ENCODE data around the gene SPRTN.

The SPRTN gene

DNA sequence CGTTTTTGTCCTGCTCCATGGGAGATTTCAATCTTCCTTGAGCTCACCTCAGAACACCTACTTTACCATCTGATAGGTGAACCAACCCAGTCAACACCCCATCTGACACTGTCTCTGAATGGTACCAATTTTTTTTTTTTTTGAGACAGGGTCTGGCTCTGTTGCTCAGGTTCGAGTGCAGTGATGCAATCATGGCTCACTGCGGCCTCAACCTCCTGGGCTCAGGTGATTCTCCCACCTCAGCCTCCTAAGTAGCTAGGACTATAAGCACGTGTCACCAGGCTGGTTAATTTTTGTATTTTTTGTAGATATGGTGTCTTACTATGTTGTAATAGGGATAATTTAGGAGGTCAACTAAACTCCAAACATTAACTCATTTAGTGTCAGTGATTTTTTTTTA lies 36.3 kb downstream of the SPRTN start:
- DNase-seq (ENCODE audit: insufficient read length, low spot score), result no peak
- FAIRE-seq, result no peak

GRCh38 chr1:231376101-231376500 lies 38.0 kb downstream of the SPRTN start:
- DNase-seq (ENCODE audit: insufficient read length, low spot score), result no peak
- FAIRE-seq, result no peak

DNA sequence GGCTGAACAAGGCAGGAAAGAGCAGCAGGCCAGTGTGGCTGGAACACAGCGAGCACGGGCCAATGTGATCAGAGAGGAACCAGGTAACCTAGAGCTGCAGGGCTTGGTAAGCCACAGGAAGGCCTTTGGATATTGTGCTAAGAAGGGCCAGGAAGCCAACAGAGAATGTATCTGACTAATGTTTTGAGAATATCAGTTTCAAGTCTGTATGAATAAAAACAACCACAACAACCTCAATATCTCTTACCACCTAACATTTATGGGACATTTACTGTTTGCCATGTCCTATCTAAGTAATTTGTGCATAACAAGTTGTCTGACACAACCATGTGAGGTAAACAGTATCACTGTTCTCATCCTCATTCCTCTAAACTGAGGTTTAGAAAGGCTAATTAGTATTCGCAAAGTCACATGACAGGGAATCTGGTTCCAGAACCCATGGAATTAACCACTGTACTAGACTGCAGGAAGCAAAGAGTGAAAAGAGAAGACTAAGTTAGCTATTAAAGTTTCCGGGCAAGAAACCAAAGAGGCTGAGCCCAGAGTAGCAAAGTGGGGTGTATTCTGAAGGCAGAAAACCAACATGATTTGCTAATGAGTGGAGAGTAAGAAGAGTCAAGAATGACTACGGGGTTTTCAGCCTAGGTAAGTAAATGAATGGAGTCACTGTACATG lies 38.9 kb downstream of the SPRTN start:
- peak; percentile 54 for FAIRE-seq
- DNase-seq (ENCODE audit: insufficient read length, low spot score), result no peak

GRCh38 chr1:231381729-231382128 lies 43.6 kb downstream of the SPRTN start:
- DNase-seq (ENCODE audit: insufficient read length, low spot score) (no peak), FAIRE-seq (no peak)

DNA sequence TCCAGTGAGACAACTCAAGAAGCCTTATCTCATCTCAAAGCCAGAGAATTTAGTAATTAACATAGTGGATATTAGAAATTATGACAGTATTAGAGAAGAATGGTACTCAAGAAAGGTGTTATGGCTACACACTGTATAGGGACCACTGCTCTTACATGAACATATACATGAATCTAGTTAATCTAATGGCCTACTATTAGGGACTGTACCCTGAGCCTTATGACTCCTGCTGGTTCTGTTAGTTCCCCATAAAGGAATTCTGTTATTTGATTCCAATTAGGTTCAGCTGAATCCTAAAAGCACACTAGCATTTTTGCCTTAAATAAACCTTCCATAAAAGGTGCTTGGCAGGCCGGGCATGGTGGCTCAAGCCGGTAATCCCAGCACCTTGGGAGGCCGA lies 44.3 kb downstream of the SPRTN start:
- no peak for DNase-seq (ENCODE audit: insufficient read length, low spot score)
- no peak for FAIRE-seq

GRCh38 chr1:231383159-231383860 lies 45.2 kb downstream of the SPRTN start:
- DNase-seq (ENCODE audit: insufficient read length, low spot score), result no peak

DNA sequence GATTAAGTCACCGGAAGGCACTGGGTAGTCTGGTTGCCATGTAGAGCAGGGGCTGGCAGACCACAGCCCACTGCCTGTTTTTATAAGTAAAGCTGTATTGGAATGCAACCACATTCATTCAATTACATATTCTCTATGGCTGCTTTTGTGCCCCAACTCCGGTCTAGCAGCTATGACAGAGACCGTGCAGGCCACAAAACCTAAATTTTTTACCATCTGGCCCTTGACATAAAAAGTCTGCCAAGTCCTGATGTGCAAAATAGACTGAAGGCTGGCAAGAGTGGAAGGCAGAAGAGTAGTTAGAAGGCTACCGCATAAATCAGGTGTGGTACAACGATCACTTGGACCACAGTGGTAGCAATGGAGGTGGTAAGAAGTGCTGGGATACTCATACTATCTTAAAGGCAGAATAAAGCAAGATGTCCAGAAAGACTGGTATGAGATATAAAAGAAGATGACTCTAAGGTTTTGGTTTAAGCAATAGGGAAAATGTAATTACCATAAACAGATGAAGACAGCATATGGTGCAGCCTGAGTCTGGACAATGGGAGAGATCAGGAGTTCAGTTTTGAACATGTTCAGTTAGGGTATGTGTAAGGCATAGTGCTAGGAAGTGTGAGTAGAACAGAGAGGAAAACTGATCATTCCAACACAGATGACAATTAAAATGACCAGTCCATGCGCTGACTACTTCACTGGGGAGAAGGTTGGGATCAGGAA lies 46.8 kb downstream of the SPRTN start:
- FAIRE-seq (no peak), DNase-seq (ENCODE audit: insufficient read length, low spot score) (no peak)

More at GRCh38 chr1:231383159-231383860, 45.2 kb downstream of the SPRTN start:
- no peak for FAIRE-seq

DNA sequence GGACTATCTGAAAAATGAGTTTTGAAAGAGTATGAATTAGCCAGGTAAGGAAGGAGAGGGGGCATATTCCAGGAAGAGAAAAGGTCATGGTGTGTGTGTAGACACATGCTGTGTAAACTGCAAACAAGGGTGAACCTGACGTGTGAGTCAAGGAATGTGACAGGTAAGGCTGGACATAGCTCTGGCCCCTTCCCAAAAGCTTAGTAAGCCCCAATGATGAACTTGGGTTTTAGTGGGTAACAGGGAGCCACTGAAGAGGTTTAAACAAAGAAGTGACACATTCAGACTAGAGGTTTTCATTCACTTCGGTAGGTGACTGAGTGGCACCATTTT lies 47.3 kb downstream of the SPRTN start:
- FAIRE-seq (no peak), DNase-seq (ENCODE audit: insufficient read length, low spot score) (no peak)

DNA sequence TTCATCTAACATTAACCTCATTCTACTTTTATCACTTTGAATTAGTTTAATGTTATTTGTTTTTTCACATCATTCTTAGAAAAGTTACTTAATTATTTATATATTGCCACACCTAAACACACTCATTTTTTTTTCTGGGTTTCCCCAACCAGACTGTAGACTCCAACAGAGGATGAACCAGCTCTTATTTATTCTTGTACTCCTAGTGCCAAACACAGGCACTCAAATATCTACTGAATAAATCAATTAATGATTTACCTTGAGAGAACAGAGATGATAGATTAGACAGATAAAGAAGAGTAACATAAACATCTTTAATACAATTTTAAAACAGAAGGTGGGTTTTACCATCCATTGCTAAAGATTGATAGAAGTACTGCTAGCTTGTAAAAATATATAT lies 48.4 kb downstream of the SPRTN start:
- DNase-seq (ENCODE audit: insufficient read length, low spot score), result no peak
- no peak for FAIRE-seq

DNA sequence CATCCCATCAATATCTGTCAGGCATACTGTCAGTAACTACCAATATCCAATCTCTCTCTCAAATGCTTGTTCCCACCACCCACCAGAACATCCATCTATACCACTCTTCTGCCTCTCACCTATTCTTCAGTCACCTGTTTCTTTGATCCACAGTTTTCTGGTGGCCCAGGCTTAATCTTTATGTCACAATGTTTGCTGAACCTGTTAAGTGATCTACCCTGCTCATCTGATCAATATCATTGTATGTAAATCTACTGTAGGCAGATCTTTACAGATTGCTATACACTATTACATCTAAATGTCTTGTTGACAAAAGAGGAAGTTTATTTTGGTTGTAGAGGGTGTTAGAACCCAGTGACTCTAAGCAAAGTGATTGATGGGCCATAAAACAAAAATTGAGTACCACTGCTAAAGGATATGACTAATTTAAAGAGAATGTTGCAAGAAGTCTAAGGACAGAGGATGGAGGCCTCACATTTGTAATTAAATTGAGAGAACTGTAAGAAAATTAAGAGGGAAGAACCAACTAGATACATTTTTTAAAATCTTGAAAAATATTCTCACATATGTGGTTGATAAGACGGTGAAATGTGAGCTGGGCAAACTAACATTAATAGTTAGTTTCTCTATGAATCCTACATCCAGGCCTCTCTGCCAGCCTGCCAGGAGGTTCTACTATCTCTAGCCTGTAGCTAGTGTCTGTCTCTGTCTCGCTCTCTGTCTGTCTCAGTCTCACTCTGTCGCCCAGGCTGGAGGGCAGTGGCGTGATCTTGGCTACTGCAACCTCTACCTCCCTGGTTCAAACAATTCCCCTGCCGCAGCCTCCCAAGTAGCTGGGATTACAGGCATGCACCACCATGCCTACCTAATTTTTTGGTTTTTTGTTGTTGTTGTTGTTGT lies 49.9 kb downstream of the SPRTN start:
- DNase-seq (ENCODE audit: insufficient read length, low spot score) (peak; percentile 54), FAIRE-seq (no peak)

- DNase-seq (ENCODE audit: insufficient read length, low spot score) (no peak), FAIRE-seq (no peak)
Measured at GRCh38 chr1:231390071-231390470, 52.0 kb downstream of the SPRTN start.

- FAIRE-seq (no peak), DNase-seq (ENCODE audit: insufficient read length, low spot score) (no peak)
Measured at GRCh38 chr1:231392389-231393131, 54.5 kb downstream of the SPRTN start.

GRCh38 chr1:231393668-231394067 lies 55.6 kb downstream of the SPRTN start:
- DNase-seq (ENCODE audit: insufficient read length, low spot score) (no peak), FAIRE-seq (no peak)

DNA sequence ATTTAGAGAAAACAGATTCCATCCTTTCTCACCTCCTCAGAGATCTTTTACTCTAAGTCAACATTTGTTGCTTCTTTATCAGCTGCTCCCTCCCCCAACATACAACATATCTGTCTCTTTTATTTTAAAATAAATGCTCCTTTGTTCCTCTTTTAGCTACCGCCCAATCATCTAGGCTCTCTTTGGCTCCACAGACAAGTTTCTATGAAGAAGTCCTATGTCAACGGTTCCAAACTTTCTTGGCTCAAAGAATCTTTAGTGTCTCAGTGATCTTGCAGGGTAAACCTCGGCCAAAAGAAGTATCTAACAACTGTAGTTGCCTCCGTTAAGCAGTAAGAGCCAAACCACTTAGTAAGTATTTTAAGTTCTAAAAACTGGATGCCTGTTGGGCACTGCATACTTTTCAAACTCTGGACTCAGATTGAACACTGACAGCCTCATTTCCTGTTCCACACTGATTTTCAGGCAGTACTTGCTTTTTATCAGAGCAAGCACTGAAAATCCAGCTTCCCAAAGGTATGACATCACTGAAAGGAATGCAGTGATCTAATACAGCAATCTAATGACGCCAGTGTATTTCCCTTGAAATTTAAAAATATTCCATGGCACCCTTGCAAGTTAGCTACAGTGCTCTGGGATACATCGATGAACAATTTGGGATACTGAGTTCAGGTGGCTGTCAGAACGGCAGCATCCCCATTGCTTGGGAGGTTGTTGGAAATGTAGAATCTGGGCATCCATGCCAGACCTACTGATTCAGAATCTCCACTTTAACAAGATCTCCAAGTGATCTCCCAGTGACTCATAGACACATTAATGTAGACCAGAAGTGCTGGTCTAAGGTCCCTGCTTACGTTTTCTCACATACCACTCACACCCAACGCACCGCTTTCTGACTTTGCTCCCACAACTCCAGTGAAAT lies 57.2 kb downstream of the SPRTN start:
- peak; percentile 62 for DNase-seq (ENCODE audit: insufficient read length, low spot score)
- peak; percentile 59 for FAIRE-seq

DNA sequence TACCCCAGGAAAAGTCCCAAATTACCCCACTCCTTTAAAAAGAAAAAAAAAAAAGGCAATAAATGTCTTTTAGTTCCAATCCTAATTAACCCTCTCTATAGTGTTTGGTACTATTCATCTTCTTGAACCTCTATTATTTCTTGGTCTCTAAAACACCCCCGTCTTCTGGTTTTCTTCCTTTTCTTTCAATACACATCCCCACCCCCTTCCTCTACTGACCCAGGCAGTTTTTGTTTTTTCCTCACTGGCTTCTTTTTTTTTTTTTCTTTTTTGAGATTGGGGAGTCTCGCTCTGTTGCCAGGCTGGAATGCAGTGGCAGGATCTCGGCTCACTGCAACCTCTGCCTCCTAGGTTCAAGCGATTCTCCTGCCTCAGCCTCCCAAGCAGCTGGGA lies 57.9 kb downstream of the SPRTN start:
- no peak for FAIRE-seq
- no peak for DNase-seq (ENCODE audit: insufficient read length, low spot score)

DNA sequence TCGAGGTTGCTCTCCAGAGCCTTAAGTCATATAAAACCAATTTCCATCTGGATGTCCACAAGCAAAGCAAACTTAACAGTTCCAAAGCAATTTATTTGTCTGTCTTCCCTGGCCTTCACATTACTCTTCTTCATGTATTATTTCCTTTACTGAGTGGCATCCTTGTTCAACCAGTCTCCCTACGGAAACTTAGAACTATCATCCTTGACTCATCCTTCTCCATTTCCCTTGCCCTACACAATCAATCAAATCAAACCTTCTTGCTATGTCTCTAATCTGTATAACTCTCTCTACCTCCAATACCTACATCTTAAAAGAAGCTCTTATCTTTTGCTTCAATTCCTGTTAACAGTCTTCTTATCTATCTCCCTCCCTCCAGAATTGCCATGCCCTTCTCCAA lies 58.5 kb downstream of the SPRTN start:
- FAIRE-seq (no peak), DNase-seq (ENCODE audit: insufficient read length, low spot score) (no peak)

DNA sequence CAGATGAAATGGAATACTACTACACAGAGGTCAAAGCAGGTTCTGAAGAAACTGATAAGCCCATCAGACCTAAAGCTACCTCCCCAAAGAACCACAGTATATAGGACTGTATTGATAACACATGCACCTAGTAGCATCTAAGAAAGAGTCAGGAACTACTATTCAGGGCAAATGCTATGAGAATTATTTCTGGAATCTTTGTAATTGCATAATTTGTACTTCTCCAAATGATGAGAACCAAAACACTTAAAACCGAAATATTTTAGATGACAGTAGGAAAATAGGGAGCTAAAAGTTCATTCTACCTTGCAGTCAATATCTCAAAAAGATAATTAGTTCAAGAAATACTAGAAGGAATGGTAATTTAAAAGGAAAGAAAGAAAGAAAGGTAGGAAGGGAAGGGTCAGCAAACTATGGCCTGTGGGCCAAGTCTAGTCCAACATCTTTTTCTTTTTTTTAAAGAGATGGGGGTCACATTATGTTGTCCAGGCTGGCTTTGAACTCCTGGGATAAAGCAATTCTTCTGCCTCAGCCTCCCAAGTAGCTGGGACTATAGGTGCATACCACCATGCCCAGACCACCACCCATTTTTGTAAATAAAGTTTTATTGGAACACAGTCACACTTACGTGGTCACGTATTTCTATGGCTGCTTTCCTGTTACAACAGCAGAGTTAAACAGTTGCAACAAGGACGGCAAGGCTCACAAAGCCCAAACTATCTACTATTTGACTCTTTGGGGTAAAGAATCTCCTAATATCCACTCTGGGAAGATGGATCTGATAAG lies 60.0 kb downstream of the SPRTN start:
- DNase-seq (ENCODE audit: insufficient read length, low spot score) (no peak), FAIRE-seq (peak; percentile 4)

DNA sequence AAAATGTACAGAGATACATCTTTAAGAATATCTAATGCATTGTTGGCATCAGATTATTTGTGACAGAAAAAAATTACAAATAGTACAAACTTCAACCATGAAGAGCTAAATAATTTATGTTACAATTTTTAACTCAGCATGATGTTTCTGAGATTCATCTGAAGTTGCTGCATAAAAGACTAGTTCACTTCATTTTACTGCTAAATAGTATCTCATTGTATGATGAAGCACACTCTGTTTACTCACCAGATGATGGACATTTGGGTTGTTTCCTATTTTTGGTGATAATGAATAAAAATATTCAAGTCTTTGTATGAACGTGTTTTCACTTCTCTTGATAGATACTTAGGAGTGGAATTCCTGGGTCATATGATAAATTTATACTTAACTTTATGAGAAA lies 63.4 kb downstream of the SPRTN start:
- no peak for DNase-seq (ENCODE audit: insufficient read length, low spot score)

More for the DNA sequence above, 63.4 kb downstream of the SPRTN start:
- no peak for FAIRE-seq

All from HTR-8/SVneo (cell line).